T-helper 1 cell treated with Interleukin-12 subunit alpha and Interleukin-12 subunit beta and Interleukin-4 antibody, amounts not matched to agents 30 ng/mL and 1 ng/mL, for 36 hours (primary cell): ENCODE results near the gene NPL. TPM values are rescaled to one million over a fixed set of nuclear protein-coding genes. Genes with fewer than 3 reads are reported as not detected.

Experiments used
- intact Hi-C: fragments of 100-400 bp; cut with micrococcal nuclease; formaldehyde crosslinking; loops from one replicate; pipeline ENCODE4 v1.15.1; 2024
- total RNA-seq: library from RNA; stranded (reverse); gene quantifications from 2 replicates; pipeline ENCODE4 v1.2.3, GENCODE V29; 2022

Gene NPL
- total RNA-seq, 1 donor from 2014 or later = 2.6 TPM

GRCh38 chr1:182811975-182812722 lies 22.6 kb downstream of the NPL start:
- intact Hi-C loops = no loop called here

DNA sequence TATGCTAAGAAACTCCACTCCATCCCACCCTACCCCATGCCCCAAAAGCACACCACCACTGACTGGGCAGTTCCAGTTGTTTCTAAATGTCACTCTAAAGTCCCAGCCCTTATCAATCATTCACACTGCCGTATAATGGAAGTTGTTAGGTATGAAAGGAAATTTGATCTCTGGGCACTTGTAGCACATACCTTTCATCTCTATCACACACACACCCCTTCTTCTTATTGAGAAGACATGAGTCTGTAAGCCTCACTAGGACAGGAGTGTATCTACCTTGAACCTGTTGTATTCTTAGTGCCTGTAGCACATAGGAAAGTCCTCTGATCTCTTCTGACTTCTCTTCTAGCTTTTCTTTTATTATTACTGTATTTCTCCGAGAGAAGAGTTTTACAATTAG lies 27.3 kb downstream of the NPL start:
- intact Hi-C loops = no loop called here

- intact Hi-C loops = no loop called here
These were observed 28.2 kb downstream of the NPL start for GRCh38 chr1:182817802-182818201.

- intact Hi-C loops = no loop called here
These were observed 33.6 kb downstream of the NPL start for GRCh38 chr1:182823220-182823619.

DNA sequence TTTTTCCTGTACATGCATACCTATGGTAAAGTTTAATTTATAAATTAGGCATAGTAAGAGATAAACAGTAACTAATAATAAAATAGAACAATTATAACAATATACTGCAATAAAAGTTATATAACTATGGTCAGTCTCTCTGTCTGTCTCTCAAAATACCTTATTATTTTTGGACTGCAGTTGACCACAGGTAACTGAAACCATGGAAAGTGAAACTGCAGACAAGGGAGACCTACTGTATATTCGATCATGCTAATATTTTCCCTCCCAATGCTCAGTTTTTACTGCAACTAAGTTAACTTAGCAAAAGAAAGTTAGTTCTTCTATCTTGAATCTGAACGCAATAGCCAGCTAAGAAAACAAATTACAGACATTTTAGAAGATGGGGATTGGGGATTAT lies 37.3 kb downstream of the NPL start:
- intact Hi-C loops = no loop called here

DNA sequence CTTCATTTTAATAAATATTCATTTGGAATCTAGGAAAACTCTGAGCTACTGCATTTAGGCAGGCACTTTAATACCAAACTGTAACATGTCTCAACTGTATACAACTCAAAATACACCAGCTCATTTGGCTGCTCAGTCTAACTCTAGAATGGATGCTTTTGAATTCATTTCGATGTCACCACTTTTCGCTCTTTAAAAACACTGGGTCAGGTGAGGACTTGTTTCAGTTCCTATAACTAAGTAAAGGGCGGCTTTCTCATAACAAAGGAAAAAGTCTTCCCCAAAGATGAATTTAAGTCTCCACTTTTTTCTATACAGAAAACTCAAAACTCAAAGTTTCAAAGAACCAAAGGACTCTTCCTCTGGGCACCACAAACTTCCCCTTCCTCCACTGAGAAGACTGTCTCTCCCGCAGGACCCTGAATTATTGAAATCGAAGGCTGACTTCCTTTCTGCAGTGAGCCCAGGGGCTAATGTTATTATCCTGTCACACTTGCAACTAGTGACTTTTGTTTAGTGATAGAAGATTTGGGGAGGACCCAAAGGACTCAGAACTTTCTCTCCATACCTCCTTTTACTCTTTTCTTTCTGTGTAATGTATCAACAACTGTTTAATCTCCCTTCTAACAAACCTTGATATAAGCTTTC lies 39.8 kb downstream of the NPL start:
- intact Hi-C loops = no loop called here

DNA sequence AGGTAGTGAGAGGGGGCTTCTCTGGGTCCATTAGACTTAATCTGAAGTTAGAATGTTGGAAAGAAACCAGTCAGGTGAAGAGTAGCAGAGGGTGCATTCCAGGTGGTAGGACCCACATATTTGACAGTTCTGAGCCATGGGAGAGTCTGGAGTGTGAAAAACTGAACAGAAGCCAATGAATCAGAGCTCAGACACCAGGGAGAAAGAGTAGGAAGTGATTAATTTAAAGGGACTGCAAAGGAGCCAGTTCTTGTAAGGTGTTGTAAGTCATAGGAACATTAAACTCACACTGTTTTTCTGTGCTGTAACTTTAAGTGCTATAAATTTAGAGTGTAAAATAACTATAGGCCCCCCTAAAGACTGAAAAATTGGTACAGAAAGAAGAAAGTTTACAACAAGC lies 43.7 kb downstream of the NPL start:
- intact Hi-C loops = no loop called here

DNA sequence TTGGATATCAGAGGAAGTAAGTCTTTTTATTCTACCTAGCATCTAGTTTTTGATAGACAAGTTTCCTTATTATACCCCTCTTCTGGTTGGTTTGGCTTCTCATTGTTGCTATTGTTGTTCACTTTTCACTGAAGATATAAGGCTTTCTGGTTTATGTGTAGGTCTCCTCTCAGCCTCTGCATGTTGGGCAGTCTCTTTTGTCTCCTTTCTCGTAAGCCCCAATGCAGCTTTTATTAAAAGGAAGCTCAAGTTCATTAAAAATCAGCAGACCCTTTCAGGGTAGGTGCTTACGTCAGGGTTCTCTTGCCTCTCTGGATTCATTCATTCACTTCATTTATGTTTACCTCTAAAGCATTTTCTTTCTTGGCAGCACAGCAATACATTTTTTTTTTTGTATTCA lies 44.8 kb downstream of the NPL start:
- intact Hi-C loops = no loop called here

DNA sequence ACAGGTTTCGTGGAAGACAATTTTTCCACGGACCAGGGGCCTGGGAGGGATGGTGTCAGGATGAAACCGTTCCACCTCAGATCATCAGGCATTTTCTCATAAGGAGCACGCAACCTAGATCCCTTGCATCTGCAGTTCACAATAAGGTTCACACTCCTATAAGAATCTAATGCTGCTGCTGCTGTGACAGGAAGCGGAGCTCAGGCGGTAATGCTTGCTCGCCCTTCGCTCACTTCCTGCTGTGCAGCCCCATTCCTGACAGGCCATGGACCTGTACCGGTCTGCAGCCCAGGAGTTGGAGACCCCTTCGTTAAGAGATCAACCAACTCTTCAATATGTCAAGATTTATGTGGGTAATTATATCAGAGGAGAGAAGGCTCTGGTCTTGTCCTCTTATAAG lies 46.2 kb downstream of the NPL start:
- intact Hi-C loops = no loop called here

DNA sequence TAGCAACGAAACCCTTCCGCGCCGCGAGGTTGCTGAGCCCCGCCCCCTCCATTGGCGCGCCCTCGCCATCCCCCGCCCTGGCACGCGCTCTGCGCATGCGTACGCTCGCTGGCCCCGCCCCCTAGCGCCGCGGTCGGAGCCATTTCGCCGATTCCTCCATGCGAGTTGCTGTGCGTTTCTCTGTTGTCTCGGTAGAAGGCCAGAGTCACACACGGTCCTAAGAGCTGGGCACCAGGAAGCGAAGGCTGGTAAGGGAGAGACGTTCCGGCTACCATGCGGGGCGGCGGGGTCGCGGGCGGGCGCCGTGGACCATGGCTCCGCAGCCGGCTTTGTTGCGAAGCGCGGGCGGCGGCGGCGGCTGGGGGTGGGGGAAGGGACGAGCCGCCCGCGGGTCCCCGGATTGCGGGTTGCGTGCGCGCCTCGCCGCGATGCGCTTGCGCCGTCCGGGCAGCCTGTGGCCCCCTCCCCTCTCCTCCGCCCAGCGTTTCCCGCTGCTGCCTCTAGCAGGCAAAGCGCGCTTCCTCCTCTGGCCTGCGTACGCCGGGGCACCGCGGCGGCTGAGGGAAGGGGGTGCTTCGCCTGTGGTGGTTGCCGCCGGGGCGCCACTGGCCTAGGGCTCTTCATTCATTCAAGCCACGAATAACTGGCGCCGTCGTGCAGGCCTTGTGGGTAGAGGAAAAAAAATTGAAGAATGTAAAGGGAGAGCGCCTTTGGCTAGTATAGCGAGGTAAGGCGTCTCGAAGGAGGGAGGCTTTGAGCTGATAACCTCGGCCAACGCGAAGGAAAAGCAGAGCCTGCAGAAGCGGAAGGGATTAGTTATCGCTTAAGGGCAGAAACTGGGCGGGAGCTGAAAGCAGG lies 49.9 kb downstream of the NPL start, which contains the start of gene DHX9:
Gene DHX9, plus strand, starts transcription at position 139 of the 858 bp plus-strand sequence. CDS start 3,220 bp downstream, outside the sequence.
- intact Hi-C loops = loop anchor here (1.0 to 5.0 kb wide), 11 partner anchors 38 to 810 kb away; partner anchors contain the start of genes NPL and RGS16

DNA sequence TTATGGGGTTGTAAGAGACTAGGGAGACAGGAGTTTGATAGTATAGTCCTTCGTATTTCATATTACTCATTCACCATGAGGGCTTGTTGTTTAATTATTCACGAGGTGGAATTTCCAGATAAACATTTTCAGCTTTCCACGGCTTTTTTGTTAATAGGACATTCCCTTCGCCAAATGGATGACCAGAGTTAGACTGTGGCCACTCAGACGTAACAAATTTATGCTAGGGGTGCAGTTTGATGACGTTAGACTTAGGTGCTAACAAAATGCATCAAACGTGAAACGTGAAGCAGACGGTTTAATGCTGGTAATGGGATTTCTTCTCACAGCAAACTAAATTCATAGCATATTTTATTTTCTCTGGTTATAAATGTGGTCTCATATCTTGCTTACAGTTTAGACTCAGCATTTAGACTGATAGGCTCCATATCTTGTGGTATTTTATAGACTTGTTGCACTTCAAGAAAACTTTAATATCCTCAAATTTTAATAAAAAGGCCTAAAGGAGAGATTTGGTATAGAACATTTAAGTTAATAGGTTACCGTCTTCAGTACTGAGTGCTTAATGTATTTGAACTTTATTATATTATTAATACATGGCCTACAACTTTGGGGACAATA lies 51.9 kb downstream of the NPL start:
- intact Hi-C loops = loop anchor here (2.0 to 5.0 kb wide), 2 partner anchors 36 to 757 kb away; no protein-coding TSS in a partner anchor

DNA sequence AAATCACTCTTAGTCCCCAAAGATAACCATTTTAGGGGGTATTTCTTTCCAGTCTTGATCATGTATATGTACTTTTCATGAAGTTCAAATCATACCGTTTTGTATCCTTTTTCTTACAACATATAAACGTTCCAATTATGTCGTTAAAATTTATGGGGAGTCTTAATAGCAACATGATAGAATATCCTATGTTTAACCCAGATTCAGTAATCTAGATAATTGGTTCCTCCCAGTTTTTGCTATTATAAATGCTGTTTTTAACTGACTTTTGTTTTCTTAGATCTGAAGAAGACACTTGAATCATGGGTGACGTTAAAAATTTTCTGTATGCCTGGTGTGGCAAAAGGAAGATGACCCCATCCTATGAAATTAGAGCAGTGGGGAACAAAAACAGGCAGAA lies 52.7 kb downstream of the NPL start:
- intact Hi-C loops = loop anchor here (5.0 kb wide), 1 partner anchor 35 kb away; no protein-coding TSS in a partner anchor

GRCh38 chr1:182845379-182845778 lies 55.8 kb downstream of the NPL start:
- intact Hi-C loops = no loop called here

GRCh38 chr1:182845894-182846293 lies 56.3 kb downstream of the NPL start:
- intact Hi-C loops = no loop called here

GRCh38 chr1:182847105-182847504 lies 57.5 kb downstream of the NPL start:
- intact Hi-C loops = no loop called here

DNA sequence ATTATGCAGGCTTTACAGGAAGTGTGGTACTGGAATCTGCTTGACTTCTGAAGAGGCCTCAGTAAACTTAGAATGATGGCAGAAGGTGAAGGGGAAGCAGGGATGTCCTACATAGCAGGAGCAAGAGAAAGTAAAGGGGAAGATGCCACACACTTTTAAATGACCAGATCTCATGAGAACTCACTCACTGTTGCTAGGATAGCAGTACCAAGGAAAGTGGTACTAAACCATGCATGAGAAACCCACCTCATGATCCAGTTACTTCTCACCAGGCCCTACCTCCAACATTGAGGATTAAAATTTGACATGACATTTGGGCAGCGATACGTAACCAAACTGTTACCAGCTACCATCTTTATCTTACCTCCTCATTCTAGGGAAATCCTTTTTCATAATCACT lies 59.2 kb downstream of the NPL start:
- intact Hi-C loops = no loop called here

DNA sequence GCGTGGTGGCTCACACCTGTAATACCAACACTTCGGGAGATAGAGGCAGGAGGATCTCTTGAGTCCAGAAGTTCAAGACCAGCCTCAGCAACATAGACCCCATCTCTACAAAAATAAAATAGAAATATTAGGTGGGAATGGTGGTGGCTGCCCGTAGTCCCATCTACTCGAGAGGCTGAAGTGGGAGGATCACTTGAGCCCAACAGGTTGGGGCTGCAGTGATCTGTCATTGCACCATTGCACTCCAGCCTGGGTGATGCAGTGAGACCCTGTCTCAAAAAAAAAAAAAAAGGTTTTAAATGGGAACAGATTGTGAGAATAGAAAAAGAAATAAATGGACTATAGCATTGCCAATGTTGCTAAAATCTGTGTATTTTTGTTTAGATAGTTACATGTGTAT lies 60.7 kb downstream of the NPL start:
- intact Hi-C loops = no loop called here

DNA sequence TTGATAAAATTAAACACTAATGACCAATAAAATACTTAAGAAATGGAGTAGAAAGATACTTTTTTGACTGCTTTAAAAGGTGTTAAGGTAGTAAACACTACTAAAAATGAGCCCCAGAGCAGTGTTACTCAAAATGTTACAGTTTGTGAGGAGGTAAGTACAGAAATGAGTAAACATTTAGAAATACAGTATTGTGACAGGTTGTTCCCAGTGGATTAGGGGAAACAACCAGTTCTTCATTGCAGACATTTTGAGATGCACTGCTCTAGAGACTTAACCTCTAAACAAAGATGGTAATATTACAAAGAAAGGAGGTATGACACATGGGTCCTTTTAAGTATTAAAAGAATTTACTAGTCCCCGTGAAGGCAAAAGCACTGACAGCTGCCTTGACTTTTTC lies 62.3 kb downstream of the NPL start:
- intact Hi-C loops = loop anchor here (2.0 kb wide), 1 partner anchor 23 kb away; no protein-coding TSS in a partner anchor

GRCh38 chr1:182855911-182856310 lies 66.3 kb downstream of the NPL start:
- intact Hi-C loops = no loop called here

DNA sequence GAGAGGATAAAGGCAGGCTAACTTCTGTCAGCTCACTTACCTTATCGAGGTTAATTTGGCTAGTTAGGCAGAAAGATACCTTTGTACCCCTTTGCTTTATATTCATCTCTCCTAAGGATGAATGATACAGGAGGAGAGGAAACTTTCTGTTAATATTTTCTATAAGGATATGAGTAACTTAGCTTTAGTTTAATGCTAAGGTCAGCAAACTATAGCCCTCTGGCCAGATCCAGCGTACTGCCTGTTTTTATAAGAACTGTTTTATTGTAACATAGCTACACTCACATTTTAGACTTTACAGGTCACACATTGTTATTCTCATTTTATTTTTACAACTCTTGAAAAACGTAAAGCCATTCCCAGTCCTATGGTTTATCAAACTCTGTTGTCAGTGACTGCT lies 67.6 kb downstream of the NPL start:
- intact Hi-C loops = no loop called here

DNA sequence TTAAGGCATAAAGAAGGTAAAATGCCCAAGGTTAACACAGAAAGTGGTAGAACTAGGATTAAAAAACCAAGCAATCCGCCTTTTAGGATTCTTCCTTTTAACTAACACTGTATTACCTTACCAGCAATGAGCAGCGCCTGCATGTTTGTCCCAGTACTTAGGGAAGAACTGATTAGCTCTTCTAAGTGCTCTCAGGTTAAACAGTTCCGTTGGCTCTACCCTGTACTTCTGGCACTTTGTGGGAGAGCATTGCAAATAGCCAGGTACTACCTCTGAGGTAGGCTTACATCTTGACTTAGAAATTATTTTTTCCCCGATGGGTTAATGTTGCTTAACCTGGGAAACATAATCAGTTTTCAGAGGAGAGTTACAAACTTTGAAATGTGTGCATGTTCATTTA lies 71.1 kb downstream of the NPL start:
- intact Hi-C loops = no loop called here
